Femur (tissue), 1 donor: ENCODE data around the gene CAMTA1.

Experiments used
- DNase-seq: peaks from one replicate; pipeline ENCODE4 v3.0.0-alpha.2; 2017

The CAMTA1 gene

DNA sequence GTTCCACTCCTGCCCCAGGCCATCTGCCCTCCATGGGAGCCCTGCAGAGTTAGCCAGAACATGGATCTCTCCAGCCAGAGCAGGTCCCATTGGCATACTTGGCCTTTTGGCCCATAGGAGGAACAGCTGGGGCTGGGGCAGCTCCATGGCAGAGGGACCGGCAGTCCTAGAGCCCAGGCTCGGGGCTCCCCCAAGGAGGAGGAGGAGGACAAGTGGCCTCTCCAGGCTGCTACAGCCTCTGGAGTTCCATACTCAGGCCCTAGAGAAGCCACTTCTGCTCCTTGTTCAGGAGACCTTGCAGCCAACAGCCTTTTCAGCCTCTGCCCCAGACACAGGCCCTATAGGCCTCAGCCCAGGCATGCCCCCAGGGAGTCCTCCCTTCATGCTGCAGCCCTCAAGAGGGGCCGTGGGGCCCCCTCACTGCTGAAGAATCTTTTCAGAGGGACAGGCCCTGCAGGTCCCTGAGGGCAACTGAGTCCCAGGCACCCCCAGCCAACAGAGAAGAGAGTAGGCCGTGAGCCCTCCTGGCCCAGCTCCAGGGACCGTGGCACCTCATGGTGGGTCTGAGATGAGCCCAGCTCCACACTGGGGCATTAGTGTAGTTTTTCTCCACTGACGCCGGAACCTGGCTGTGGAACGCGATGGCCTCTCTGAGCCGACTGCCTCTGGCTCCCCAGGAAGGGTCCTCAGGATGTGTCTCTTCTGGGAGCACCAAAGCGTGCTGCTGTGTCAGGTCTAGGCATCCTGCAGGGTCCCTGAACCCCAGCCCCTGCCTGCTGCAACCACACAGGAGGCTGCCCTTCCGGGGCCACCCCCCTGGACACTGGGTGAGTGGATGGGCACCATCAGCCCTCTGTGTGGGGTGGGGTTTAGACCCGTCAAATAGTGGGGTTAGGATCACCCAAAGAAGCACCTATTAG lies 688.2 kb downstream of the CAMTA1 start:
- no peak for DNase-seq

- DNase-seq = no peak
Measured at GRCh38 chr1:7474143-7474490, 688.9 kb downstream of the CAMTA1 start.

GRCh38 chr1:7474786-7475502 lies 689.7 kb downstream of the CAMTA1 start:
- DNase-seq = no peak

DNA sequence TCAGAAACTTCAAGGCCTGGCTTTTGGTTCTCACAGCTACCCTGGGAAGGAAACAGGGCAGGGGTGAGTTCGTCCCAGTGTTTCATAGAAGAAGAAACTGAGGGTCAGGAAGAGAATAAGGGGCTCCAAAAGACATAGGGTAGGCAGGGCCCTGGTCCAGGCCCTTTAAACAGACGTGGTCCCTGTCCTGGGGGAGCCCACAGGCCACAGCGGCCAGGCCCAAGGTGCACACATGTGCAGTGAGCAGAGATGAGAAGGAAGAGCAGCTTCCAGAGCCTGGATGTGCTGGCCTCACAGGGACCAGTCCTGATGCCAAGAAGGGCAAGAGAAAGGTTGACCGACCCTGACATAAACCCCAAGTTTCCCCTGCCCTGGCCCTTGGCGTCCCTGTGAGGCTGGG lies 690.4 kb downstream of the CAMTA1 start:
- DNase-seq = no peak

- no peak for DNase-seq
Measured at GRCh38 chr1:7476402-7476801, 691.1 kb downstream of the CAMTA1 start.

- DNase-seq = no peak
Measured at GRCh38 chr1:7476861-7477547, 691.8 kb downstream of the CAMTA1 start.

DNA sequence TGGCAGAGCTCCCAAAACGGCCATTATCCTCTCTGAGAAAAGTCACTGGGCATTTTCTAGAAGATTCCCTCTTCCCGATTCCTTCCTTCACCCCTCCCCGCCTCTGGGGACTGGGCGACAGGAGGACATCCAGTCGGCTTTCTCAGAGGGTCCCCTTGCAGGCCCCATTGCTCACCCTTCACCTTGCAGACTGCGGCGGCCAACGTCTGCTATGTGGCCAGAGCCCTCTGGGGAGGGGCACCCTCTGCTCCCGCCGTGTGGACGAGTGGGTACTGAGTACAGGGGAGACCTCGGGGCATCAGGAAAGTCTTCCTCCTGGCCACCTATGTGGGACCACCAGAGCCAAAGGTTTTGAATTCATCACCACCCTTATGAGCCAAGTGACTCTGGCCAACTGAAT lies 692.3 kb downstream of the CAMTA1 start:
- DNase-seq = no peak

DNA sequence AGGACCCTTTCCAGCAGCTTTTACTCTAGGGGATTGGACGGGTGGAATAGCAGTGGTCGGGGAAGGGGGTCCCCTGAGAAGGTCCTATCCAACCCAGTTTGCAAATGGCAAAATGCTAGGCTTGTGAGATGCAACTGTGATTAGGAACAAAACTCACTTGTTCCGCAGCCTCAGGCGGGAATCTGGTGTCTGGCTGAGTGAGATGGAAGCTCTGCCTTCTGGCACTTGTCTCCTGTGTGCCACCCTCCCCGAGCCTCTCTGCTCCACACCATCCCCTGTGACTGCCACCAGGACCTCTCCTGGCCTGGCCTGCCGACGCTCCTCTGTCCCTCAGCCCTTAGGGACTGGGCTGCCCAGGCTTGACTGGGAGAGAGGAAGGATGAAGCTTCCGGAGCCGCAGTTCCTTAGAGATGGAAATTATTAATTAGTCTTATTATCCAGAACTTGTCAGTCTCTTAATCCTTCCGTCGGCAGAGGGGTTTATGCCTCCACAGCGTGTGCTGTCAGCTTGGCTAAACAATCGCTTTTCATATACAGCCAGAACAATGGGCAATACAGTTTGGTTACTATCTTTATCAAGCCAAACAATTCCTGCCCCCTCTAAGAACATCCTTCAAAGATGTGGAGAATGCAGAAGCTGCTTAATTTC lies 693.0 kb downstream of the CAMTA1 start:
- no peak for DNase-seq

- peak; percentile 69 for DNase-seq
Measured at GRCh38 chr1:7478809-7479499, 693.7 kb downstream of the CAMTA1 start.

DNA sequence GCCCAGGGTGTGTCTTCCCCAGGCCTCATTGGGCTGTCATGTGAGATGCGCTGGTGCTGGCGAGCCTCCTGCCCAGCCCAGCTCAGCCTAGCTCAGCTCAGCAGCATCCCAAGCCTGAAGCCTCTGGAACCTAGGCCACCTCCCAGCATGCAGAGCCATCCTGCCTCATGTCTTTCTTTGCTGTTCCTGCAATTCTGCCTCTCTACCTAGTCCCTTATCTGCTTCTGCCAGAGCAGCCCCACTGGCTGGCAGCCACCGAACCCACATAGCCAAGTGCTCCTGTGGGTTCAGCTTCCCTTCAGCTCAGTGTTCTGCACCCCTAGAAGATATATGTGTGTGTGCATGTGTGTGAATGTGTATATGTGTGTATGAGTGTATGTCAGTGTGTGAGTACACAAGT lies 694.3 kb downstream of the CAMTA1 start:
- no peak for DNase-seq

DNA sequence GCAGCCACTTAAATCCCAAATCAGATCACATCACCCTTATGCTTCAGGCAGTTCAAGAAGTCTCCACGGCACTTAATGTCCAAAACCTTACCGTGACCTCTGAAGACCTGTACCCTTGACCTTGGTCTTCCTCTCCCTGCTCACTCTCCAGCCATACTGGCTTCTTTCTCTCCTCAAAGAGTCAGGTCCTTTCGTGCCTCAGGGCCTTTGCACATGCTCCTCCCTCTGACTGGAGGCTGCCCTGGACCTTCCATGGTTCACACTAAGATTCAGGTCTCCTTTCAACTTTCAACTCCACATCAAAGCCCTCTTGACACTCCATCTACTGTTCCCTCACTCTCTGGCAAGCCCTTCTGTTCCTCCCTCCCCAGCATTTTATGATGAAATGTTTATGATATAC lies 695.9 kb downstream of the CAMTA1 start:
- no peak for DNase-seq

- DNase-seq = no peak
Measured at GRCh38 chr1:7482077-7482476, 696.8 kb downstream of the CAMTA1 start.

DNA sequence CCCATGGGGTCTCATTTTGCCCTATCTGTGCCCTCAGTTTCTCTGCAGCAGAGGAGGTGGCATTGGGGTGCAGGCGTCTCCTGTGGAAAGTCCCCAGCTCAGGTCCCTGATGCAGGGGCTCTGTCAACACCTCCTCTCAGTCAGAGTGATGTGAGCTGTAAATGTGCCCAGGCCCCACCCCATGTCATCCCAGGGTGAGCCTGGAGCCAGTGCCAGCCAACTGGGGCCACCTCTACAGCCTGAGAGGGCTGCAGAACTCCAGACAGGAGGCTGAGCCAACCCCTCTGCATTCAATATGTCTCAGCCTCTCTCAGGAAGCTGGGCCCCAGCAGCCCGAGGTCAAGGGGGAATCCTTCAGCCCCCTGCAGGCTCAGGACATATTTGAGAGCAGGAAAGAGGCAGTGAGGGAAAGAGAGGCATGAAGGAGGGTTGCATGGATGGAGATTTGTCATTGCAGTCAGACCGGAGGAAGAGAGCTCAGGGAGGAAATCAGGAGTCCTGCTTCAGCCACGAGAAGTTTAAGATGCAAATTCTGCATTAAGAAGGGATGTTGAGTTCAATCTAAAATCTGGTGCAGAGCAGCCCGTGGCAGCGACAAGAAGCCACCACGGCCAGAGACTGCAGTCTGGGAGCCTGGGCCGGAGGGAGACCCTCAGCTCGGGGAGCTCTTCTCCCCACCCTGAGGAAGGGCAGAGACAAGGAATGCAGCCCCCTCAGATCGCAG lies 697.7 kb downstream of the CAMTA1 start:
- DNase-seq = no peak

DNA sequence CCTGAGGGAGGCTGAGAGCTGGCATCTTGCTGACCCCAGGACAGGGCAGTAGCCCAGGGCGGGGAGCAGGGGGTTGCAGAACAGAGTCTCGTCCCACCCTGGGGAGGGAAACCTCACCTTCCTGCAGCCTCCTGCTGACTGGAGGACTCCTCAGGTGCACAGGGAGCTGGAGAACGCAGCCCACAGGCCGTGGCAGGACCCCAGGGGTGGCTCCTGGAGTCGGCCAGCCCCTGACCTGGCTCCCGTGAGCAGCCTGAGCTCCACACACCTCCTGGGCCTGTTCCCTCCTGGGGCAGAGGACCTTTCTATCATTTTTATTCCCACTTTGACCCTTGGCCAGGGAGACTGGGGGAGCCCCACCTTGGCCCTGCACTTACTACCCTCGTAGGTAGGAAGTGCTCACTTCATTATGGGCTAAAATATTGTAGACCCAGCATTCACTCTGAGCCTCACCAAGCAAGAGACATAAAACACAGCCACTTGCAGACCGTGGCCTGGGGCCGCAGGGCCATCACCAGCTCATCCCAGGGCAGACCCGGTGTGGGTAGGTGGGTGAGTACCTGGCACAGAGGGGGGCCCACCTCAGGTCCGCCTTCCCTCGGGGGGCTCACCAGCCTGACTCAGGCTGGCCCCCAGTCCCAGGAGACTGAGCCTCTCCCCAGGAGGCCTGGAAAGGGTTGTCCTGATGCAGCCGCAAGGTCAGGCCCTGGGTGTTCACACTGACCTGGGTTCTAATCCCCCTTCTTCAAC lies 698.6 kb downstream of the CAMTA1 start:
- DNase-seq = no peak

DNA sequence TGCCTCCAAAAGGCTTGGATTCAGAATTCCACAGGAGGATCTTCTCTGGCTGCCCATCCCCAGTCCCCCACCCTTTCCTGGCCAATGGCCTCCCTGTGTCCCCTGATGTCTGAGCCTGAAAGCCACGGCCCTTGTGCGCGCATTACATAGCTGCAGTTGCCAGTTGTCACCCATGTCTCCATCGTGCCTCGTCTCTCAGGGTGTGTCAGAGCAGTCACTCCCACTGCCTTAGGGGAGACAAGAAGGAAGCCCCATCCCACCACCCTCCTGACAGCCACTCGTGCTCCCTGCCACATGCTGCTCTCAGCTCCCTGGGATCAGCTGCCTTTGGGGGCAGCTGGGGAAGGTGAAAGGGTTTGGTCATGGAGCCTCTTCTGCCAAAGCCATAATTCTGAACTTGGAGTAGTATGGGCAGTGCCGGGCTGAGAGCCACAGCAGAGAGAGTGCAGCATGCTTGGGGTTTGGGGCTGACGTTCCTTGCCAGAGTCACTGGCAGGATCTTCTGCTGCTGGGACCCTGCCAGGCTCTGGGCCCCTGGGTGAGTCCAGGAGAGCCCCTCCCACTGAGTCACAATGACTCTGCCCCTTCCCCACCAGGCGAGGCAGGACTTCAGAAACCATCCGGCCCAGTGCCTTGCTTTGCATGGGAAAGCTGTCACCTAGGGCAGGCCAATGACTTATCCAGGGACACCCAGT lies 700.0 kb downstream of the CAMTA1 start:
- peak; percentile 53 for DNase-seq

- DNase-seq = no peak
Measured at GRCh38 chr1:7485826-7486225, 700.6 kb downstream of the CAMTA1 start.

- no peak for DNase-seq
Measured at GRCh38 chr1:7487766-7488474, 702.7 kb downstream of the CAMTA1 start.

DNA sequence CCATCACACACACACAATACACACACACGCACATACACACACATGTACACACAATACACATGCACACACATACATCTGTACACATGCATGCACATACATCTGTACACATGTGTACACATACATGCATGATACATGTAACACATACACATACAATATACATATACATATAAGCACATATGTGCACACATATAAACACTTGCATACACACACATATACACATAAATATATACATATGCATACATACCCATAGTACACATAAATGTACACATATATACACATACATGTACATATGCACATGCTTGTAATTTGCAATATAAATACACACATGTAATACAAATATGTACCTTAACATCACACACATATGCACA lies 703.2 kb downstream of the CAMTA1 start:
- no peak for DNase-seq

GRCh38 chr1:7489586-7489985 lies 704.3 kb downstream of the CAMTA1 start:
- no peak for DNase-seq

GRCh38 chr1:7490576-7490975 lies 705.3 kb downstream of the CAMTA1 start:
- no peak for DNase-seq
